Skeletal muscle satellite cell (primary cell): ENCODE data around the gene RFX2.
"Not testable (repeated sequence)": the region's sequence is repeated elsewhere in the genome, so short reads cannot be mapped to it uniquely, and the experiment has no call there.

Source experiments
- H3K27me3 ChIP-seq: 2 replicates; pipeline ENCODE4 v1.7.0; 2013; ENCODE audit warnings: low read length; ENCODE audit not compliant: control insufficient read depth, insufficient read depth
- H3K36me3 ChIP-seq: 2 replicates; pipeline ENCODE4 v1.7.0; 2013; ENCODE audit warnings: mild to moderate bottlenecking, control low read depth, low read length; ENCODE audit not compliant: insufficient read depth
- H3K4me1 ChIP-seq: 2 replicates; pipeline ENCODE4 v1.7.0; 2013; ENCODE audit warnings: low read length; ENCODE audit not compliant: control insufficient read depth, insufficient read depth
- H3K4me2 ChIP-seq: 2 replicates; pipeline ENCODE4 v1.7.0; 2013; ENCODE audit warnings: mild to moderate bottlenecking, low read length
- H3K4me3 ChIP-seq: 2 replicates; pipeline ENCODE4 v1.7.0; 2013; ENCODE audit warnings: low read length
- H3K9ac ChIP-seq: 2 replicates; pipeline ENCODE4 v1.7.0; 2013; ENCODE audit warnings: mild to moderate bottlenecking, low read depth, low read length, moderate library complexity
- H3K9me3 ChIP-seq: replicated peaks from 2 replicates; pipeline ENCODE4 v1.7.0; 2013; ENCODE audit warnings: mild to moderate bottlenecking, control low read depth, low read length

RFX2 gene

DNA sequence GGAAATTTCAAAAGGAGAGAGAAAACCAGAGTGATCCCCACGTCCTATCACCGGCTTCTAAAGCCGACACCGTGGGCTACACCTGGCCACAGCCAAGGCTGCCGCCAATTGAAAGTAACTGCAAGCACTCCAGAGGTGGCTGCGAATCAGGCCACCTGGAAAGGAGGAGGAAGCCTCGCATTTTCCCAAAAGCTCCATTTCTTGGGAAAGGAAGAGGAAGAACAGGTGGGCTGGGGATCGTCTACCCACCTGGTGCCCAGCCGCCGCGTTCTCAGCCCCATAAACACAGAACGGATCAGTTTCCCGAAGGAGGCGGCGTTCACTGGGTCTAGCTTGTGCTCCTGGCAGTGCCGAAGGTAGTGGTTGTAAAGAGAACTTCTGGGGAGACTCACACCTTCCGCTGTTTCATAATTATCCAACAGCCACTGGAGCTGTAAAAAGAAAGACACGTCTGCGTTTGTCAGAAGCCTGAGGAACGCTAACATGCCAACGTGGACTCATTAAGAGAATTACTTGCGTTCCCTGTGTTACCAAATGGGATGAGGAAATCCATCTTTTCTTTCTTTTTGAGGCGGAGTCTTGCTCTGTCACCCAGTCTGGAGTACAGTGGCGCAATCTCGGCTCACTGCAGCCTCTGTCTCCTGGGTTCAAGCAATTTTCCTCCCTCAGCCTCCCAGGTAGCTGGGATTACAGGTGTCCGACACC, 94.3 kb downstream of the RFX2 start:
- H3K4me1 ChIP-seq, result no peaks in the 10 kb centered on the region
- no peak overlapping the region for H3K9ac ChIP-seq
- H3K9me3 ChIP-seq, result no peaks in the 10 kb centered on the region
- no peak overlapping the region for H3K4me3 ChIP-seq
- H3K27me3 ChIP-seq, result no peaks in the 10 kb centered on the region
- no peaks in the 10 kb centered on the region for H3K36me3 ChIP-seq
- H3K4me2 ChIP-seq, result no peak overlapping the region

DNA sequence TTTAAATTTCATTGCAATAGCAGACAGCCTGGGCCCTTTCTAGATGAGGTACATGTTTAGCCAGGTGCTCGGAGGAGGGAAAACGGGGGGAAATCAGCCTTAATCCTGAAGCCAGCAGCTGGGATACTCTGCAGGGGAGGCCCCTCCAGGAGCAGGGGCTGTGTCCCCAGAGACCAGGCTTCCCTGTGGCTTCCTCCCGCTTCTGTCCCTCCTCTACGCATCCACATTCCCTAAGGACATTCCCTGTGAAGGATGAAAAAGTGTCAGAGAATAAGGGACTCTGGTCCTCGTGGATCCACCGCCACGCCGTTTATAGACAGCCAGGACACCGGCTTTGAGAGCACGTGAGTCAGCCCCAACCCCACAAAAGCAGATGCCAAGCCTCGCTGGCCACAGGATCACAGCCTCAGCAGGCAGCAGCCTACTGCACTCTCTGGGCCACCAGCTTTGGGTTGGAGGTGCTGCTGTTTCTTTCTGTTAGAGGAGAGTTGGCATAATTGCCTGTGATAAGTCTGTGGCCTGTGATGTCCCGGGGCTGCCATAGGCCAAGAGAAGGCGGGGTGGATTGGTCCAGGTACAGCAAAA, 95.7 kb downstream of the RFX2 start:
- no peaks in the 10 kb centered on the region for H3K9me3 ChIP-seq
- no peaks in the 10 kb centered on the region for H3K36me3 ChIP-seq
- no peak overlapping the region for H3K9ac ChIP-seq
- H3K4me3 ChIP-seq, result no peak overlapping the region
- no peaks in the 10 kb centered on the region for H3K27me3 ChIP-seq
- no peak overlapping the region for H3K4me2 ChIP-seq
- no peaks in the 10 kb centered on the region for H3K4me1 ChIP-seq

DNA sequence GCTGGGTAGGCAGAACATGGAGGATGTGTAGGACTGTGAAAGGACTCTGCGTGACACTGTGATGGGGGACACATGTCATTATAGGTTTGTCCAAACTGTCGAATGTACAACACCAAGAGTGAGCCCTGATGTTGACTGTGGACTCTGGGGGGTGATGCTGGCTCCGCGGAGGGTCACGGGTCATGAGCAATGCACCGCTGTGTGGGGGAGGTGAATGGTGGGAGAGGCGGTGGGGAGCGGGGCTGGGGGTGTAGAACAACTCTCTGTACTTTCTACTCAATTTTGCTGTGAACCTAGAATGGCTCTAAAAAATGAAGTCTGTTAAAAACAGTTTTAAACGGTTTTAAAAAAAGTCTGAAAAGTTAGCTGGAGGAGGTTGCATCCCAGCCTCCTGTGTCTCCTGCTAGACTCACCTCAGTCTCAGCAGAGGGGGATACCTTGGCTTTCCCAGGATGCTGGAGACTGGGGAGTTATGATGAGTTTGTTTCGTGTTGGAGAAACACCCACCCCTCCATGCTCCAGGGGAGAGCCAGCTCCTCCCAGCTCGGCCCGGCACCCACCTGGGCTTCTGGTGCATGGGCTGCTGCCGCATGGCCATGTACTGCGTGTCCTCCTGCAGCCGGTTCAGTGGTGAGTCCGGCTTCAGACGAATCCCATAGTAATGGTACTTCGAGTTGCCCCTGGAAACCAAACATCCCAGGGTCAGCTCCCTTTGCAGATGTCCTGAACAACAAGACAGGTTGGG, 97.7 kb downstream of the RFX2 start:
- no peak overlapping the region for H3K9ac ChIP-seq
- H3K27me3 ChIP-seq, result no peaks in the 10 kb centered on the region
- H3K4me2 ChIP-seq, result no peak overlapping the region
- no peaks in the 10 kb centered on the region for H3K36me3 ChIP-seq
- no peaks in the 10 kb centered on the region for H3K4me1 ChIP-seq
- no peak overlapping the region for H3K4me3 ChIP-seq
- H3K9me3 ChIP-seq, result no peaks in the 10 kb centered on the region

DNA sequence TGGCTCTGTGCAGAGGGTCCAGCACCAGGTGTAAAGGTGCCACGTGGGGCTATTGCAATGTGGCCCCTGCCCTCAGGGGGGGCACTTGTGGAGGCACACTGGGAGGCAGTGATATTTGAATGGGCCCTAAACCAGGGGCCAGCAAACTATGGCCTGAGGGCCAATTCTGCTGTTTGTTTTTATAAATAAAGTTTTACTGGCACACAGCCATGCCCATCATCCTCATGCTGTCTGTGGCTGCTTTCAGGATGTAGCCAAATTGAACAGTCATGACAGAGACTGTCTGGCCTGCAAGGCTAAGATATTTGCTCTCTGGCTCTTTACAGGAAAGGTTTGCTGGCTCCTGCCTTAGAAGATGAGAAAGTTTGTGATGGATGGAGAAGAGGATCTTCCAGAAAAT, 98.5 kb downstream of the RFX2 start:
- H3K4me2 ChIP-seq, result no peak overlapping the region
- H3K9me3 ChIP-seq, result no peaks in the 10 kb centered on the region
- no peaks in the 10 kb centered on the region for H3K36me3 ChIP-seq
- H3K27me3 ChIP-seq, result no peaks in the 10 kb centered on the region
- H3K4me1 ChIP-seq, result no peaks in the 10 kb centered on the region
- H3K9ac ChIP-seq, result no peak overlapping the region
- H3K4me3 ChIP-seq, result no peak overlapping the region

DNA sequence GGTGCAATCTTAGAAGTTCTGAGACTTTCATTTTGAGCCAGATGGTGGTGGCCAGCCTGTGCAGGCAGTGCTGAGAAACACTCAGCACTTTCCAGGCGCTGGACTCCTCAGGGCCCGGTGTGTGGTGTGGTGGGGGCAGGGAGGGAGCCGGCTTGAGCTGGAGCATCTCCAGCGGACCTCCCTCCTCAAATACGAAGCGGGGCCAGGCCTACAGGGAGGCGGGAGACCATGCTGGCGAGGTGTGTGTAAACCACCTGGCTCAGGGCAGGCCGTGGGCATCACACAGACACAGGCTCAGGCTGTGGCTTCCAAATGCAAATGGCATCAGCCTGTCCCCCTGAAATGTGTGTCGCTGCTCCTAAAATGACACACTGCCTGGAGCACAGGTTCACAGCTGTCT, 99.1 kb downstream of the RFX2 start:
- no peaks in the 10 kb centered on the region for H3K36me3 ChIP-seq
- H3K4me1 ChIP-seq, result no peaks in the 10 kb centered on the region
- H3K4me3 ChIP-seq, result no peak overlapping the region
- no peak overlapping the region for H3K9ac ChIP-seq
- no peaks in the 10 kb centered on the region for H3K9me3 ChIP-seq
- H3K4me2 ChIP-seq, result no peak overlapping the region
- H3K27me3 ChIP-seq, result no peaks in the 10 kb centered on the region

DNA sequence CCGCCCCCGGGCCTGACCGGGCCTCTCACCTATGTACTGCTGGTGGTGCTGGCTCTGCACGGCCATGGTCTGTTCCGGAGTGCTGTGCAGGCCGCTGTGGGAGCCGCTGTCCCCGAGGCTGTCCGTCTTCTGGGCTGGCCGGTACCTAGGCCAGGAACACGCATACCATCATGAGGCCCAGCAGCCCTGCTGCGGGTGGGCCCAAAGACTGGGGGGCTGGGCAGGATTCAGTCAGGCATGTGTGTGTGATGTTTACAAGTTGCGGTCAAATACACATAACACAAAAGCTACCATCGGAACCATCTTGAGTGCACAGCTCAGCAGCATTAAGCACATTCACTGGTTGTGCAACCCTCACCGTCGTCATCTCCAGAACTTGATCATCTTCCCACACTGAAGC, 100.2 kb downstream of the RFX2 start:
- Histone ChIP-seq H3K4me1 (no peaks in the 10 kb centered on the region), H3K36me3 (no peaks in the 10 kb centered on the region), H3K4me2 (no peak overlapping the region), H3K4me3 (no peak overlapping the region), H3K27me3 (no peaks in the 10 kb centered on the region), H3K9me3 (no peaks in the 10 kb centered on the region), H3K9ac (no peak overlapping the region)

DNA sequence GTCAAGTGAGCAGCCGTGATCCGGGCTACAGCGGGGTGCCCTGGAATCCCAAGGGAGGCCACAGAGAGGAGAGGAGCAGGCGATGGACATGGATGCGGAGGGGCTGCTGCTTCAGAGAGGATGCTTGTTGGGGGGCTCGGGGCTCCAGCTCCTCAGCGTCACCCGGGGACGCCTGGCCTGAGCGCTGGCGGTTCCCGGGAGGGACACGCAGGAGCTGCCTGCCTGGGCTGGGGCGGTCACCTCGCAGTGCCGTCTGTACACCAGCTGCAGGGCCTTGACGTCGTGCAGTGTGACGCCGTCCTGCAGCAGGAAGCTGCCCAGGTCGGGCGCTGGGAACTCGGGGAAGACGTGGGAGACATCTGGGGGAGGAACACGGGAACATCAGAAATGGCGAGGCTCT, 102.4 kb downstream of the RFX2 start:
- no peaks in the 10 kb centered on the region for H3K27me3 ChIP-seq
- H3K9ac ChIP-seq, result no peak overlapping the region
- H3K4me1 ChIP-seq, result no peaks in the 10 kb centered on the region
- no peaks in the 10 kb centered on the region for H3K9me3 ChIP-seq
- no peak overlapping the region for H3K4me3 ChIP-seq
- H3K4me2 ChIP-seq, result no peak overlapping the region
- H3K36me3 ChIP-seq, result no peaks in the 10 kb centered on the region

DNA sequence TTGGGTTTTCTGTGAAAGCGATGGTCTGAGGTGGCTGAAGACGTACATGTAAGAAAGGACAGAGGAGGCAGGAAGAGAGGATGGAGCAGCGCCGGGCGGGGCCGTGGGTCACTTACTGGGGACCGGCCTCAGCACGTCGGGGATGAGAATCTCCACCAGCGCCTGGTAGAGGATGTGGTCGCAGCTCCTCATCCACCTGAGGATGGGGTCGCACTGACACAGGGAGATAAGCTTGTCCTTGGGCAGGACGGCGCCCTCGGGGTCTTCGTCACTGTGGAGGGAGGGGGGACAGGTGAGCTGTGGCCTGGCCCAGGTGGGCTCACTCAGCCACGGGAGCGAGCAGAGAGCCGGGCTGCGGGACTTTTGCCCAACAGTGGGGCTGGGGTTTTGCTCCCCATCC, 103.4 kb downstream of the RFX2 start:
- Histone ChIP-seq H3K27me3 (no peaks in the 10 kb centered on the region), H3K9ac (no peak overlapping the region), H3K4me2 (no peak overlapping the region), H3K9me3 (no peaks in the 10 kb centered on the region), H3K36me3 (no peaks in the 10 kb centered on the region), H3K4me1 (no peaks in the 10 kb centered on the region), H3K4me3 (no peak overlapping the region)

DNA sequence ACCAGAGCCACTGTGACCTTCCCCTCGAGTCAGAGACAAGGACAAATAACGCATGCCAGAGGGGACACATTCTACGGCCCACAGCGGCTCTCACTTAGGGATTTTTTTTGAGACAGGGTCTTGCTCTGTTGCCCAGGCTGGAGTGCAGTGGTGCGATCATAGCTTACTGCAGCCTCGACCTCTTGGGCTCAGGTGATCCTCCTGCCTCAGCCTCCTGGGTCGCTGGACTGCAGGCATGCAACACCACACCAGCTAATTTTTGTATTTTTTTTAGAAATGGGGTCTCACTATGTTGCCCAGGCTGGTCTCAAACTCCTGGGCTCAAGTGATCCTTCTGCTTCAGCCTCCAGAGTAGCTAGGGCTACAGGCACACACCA, 104.2 kb downstream of the RFX2 start:
- not testable (repeated sequence) for H3K36me3 ChIP-seq, H3K9ac ChIP-seq, H3K4me3 ChIP-seq, H3K4me1 ChIP-seq, H3K4me2 ChIP-seq, H3K27me3 ChIP-seq, H3K9me3 ChIP-seq

DNA sequence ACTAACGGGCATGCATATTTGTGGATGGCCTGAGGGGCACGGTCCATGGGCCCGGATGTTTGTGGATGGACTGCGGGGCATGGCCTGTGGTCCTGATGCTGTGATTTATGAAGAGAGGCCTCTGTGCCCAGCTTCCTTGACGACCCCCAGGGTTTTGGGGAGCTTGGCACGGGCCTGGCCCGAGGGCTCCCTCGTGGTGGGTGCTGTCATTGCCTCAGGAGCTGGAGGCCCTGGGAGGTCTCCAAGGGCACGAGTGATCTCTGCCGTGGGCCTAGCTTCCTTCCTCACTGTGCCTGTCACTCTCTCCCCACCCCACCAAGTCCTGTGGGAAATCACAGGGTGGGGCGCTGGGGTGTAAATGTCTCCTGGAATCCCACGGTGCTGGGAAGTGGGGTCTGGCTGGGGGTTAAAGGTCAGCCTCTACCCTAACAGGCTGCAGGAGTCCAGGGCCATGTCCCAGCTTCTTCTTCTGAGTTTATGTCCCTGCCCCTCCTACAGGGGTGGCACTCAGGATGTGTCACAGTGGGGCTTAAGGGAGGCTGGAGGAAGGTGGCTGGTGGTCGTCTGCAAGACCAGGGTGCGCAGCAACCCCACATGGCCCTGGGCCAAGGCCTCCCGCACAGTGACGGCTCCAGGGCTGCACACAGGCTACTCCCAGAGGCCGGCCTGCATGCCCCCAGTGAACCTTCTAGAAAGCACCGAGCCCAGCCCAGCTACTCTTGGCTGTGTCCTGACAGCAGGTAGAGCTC, 104.8 kb downstream of the RFX2 start:
- H3K9ac ChIP-seq, result no peak overlapping the region
- no peaks in the 10 kb centered on the region for H3K9me3 ChIP-seq
- no peaks in the 10 kb centered on the region for H3K36me3 ChIP-seq

DNA sequence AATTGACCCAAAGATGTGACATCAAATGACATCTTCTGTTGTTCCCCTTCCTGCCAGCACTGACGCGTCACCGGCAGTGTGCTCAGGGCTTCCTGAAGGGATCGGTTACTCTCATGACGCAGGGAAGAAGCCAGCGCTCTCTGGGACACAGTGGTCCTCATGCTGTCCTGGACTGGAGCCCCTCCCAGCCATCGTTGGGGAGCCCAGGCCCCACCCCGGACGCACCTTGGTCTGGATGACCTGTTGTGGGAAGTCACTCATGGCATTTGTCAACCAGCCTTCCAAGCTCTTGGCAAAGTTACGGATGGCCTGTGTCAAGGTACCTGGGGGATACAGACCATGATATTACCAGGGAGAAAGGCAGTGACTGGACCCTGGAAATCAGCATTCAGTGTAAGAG, 106.3 kb downstream of the RFX2 start:
- H3K9ac ChIP-seq, result no peak overlapping the region
- H3K36me3 ChIP-seq, result no peaks in the 10 kb centered on the region
- no peak overlapping the region for H3K4me3 ChIP-seq
- H3K27me3 ChIP-seq, result no peaks in the 10 kb centered on the region
- no peaks in the 10 kb centered on the region for H3K4me1 ChIP-seq
- H3K9me3 ChIP-seq, result no peaks in the 10 kb centered on the region
- H3K4me2 ChIP-seq, result no peak overlapping the region

More for the DNA sequence above, 104.8 kb downstream of the RFX2 start:
- H3K27me3 ChIP-seq, result no peaks in the 10 kb centered on the region
- H3K4me3 ChIP-seq, result no peak overlapping the region
- no peaks in the 10 kb centered on the region for H3K4me1 ChIP-seq
- H3K4me2 ChIP-seq, result no peak overlapping the region
